K562 (cell line): ENCODE results near the gene ICAM1. TPM values are rescaled to one million over a fixed set of nuclear protein-coding genes. Genes with fewer than 3 reads are reported as not detected.
A peak's percentile ranks its signal among the peaks of the same experiment; 100 is the strongest.

Source experiments
- ATAC-seq: fragments of 200-7000 bp; cut with Tn5 transposase; 3 replicates; pipeline ENCODE4 v1.9.1; 2020; ENCODE audit warnings: moderate library complexity
- BruUV-seq: library from RNA; stranded (reverse); fragments of 400-500 nt; replicated peaks from 2 replicates; lab custom pipeline; 2021; lab: Mats Ljungman, UMichigan
- CTCF ChIA-PET: fragments of 300-600 bp; formaldehyde crosslinking; extraction: SDS; loops from one replicate; lab custom pipeline; 2021; ENCODE audit warnings: low intra/inter-chr PET ratio; lab: Yijun Ruan, JAX
- POLR2A ChIA-PET: fragments of 300-600, 350-650 bp; sonication (Branson Sonifier 250); formaldehyde crosslinking; extraction: SDS; loops from one replicate; lab custom pipeline; 2021; ENCODE audit warnings: antibody characterized with exemption, inconsistent platforms; lab: Yijun Ruan, JAX
- DNase-seq, 4 experiments: peaks; one replicate each; pipeline versions ENCODE4 v3.0.0 to v3.0.0-alpha.2; 2011 to 2018; ENCODE audit warnings: low spot score in 3 of 4, mixed read lengths in 3 of 4; ENCODE audit errors: extremely low read depth in 1 of 4
- FAIRE-seq: peaks from 2 replicates; lab custom pipeline; 2011; peaks lifted over from hg19 to GRCh38; lab: Jason Lieb, UNC
- H2AFZ ChIP-seq: 2 replicates; pipeline ENCODE4 v1.6.0; 2011; ENCODE audit warnings: low read depth, low read length, control low read depth, inconsistent platforms
- H3K27ac ChIP-seq: fragments of 200-600 bp; 3 replicates; pipeline ENCODE4 v1.8.0; 2011; ENCODE audit warnings: low read depth, mild to moderate bottlenecking, control low read depth, inconsistent platforms, low read length, moderate library complexity, mixed read lengths; ENCODE audit errors: extremely low read depth
- H3K27me3 ChIP-seq, 2 experiments: fragments of 300-600 bp in 1 of 2; 2 replicates in 1 of 2; 3 replicates in 1 of 2; pipeline versions ENCODE4 v1.6.0 to v1.8.0; 2011; ENCODE audit warnings: inconsistent platforms in 2 of 2, low read length in 2 of 2, mild to moderate bottlenecking in 1 of 2, mixed read lengths in 1 of 2, moderate library complexity in 1 of 2; ENCODE audit not compliant: control insufficient read depth in 2 of 2, insufficient read depth in 2 of 2
- H3K36me3 ChIP-seq: fragments of 300-600 bp; 3 replicates; pipeline ENCODE4 v1.8.0; 2011; ENCODE audit warnings: mild to moderate bottlenecking, low read length, inconsistent platforms; ENCODE audit not compliant: control insufficient read depth, insufficient read depth
- H3K4me1 ChIP-seq, 2 experiments: fragments of 200-600 bp in 1 of 2; replicated peaks in 1 of 2; 2 replicates in 1 of 2; 3 replicates in 1 of 2; pipeline versions ENCODE4 v1.5.1 to v1.8.0; 2011; ENCODE audit warnings: inconsistent platforms in 2 of 2, low read length in 2 of 2, mild to moderate bottlenecking in 1 of 2, mixed read lengths in 1 of 2, moderate library complexity in 1 of 2; ENCODE audit not compliant: control insufficient read depth in 2 of 2, insufficient read depth in 2 of 2
- H3K4me2 ChIP-seq: 2 replicates; pipeline ENCODE4 v1.6.1; 2011; ENCODE audit warnings: low read length, control low read depth, inconsistent platforms, mixed read lengths; ENCODE audit not compliant: insufficient read depth
- H3K4me3 ChIP-seq: fragments of 200-600 bp; sonication (generic), shearing (Covaris generic); 2 replicates; pipeline ENCODE4 v1.5.1; 2016; ENCODE audit warnings: control low read depth, inconsistent platforms
- H3K79me2 ChIP-seq: fragments of 200-600 bp; 3 replicates; pipeline ENCODE4 v1.8.0; 2011; ENCODE audit warnings: low read length, inconsistent platforms; ENCODE audit not compliant: control insufficient read depth, insufficient read depth
- H3K9ac ChIP-seq, 2 experiments: 2 replicates each; pipeline versions ENCODE4 v1.6.0 to v1.6.1; 2011; ENCODE audit warnings: low read depth in 2 of 2, low read length in 2 of 2, control low read depth in 1 of 2, inconsistent platforms in 1 of 2, mild to moderate bottlenecking in 1 of 2, mixed read lengths in 1 of 2; ENCODE audit not compliant: insufficient read depth in 1 of 2
- H3K9me1 ChIP-seq: one replicate; pipeline ENCODE4 v1.6.0; 2011; ENCODE audit warnings: inconsistent platforms, mild to moderate bottlenecking, low read length, moderate library complexity; ENCODE audit not compliant: control insufficient read depth, insufficient read depth
- H3K9me3 ChIP-seq: replicated peaks from 2 replicates; pipeline ENCODE4 v1.5.1; 2011; ENCODE audit warnings: low read depth, low read length, inconsistent platforms; ENCODE audit not compliant: control insufficient read depth, insufficient read depth
- H4K20me1 ChIP-seq: replicated peaks from 2 replicates; pipeline ENCODE4 v1.6.1; 2011; ENCODE audit warnings: low read length, inconsistent platforms, mixed read lengths; ENCODE audit not compliant: control insufficient read depth, insufficient read depth
- ADNP ChIP-seq: fragments of 200-800 bp; sonication (Bioruptor generic); IDR thresholded peaks from 2 replicates; pipeline ENCODE4 v1.6.1; 2016; ENCODE audit warnings: missing genetic modification characterization, missing compliant biosample characterization
- ARID1B ChIP-seq: fragments of 450-650 bp; IDR thresholded peaks from 2 replicates; pipeline ENCODE4 v1.6.1; 2016; ENCODE audit warnings: antibody characterized with exemption, mild to moderate bottlenecking, inconsistent platforms
- BCOR ChIP-seq: fragments of 450-650 bp; IDR thresholded peaks from 2 replicates; pipeline ENCODE4 v1.6.1; 2016
- HMG20A ChIP-seq: fragments of 450-650 bp; formaldehyde crosslinking; conservative IDR thresholded peaks from 2 replicates; pipeline ENCODE4 v1.4.0; 2020; ENCODE audit warnings: mild to moderate bottlenecking, mixed read lengths
- HNRNPLL ChIP-seq: fragments of 200-400 bp; formaldehyde crosslinking; IDR thresholded peaks from 2 replicates; pipeline ENCODE4 v1.6.1; 2017; ENCODE audit warnings: low read length, low read depth, mild to moderate bottlenecking; ENCODE audit not compliant: poor library complexity, severe bottlenecking
- JUN ChIP-seq, 2 experiments: sonication (generic) in 1 of 2; formaldehyde crosslinking in 1 of 2; IDR thresholded peaks; 2 replicates each; pipeline versions ENCODE4 v1.6.1 to v1.8.0; 2012 to 2022; ENCODE audit warnings: borderline replicate concordance in 2 of 2, mild to moderate bottlenecking in 2 of 2, improper control_type of control experiment in 1 of 2, low read depth in 1 of 2, low read length in 1 of 2, missing genetic modification reagents in 1 of 2
- JUNB ChIP-seq: fragments of 450-650 bp; formaldehyde crosslinking; conservative IDR thresholded peaks from 2 replicates; pipeline ENCODE4 v1.4.0; 2020; ENCODE audit warnings: mild to moderate bottlenecking
- KDM1A ChIP-seq, 2 experiments: fragments of 450-650 bp; IDR thresholded peaks; 2 replicates each; pipeline ENCODE4 v1.6.1; 2016; ENCODE audit warnings: mild to moderate bottlenecking in 2 of 2
- LCOR ChIP-seq: sonication (generic); formaldehyde crosslinking; IDR thresholded peaks from 2 replicates; pipeline ENCODE4 v1.8.0; 2022; ENCODE audit warnings: mild to moderate bottlenecking, missing genetic modification reagents
- MAZ ChIP-seq, 2 experiments: fragments of 450-650 bp in 1 of 2; sonication (generic) in 1 of 2; formaldehyde crosslinking; IDR thresholded peaks in 1 of 2; conservative IDR thresholded peaks in 1 of 2; 2 replicates each; pipeline versions ENCODE4 v1.4.0 to v1.5.0; 2020; ENCODE audit warnings: mild to moderate bottlenecking in 1 of 2, missing genetic modification reagents in 1 of 2
- NCOA6 ChIP-seq: fragments of 450-650 bp; IDR thresholded peaks from 2 replicates; pipeline ENCODE4 v1.6.1; 2017; ENCODE audit warnings: mild to moderate bottlenecking
- RBM25 ChIP-seq: fragments of 200-400 bp; formaldehyde crosslinking; IDR thresholded peaks from 2 replicates; pipeline ENCODE4 v1.6.1; 2018; ENCODE audit warnings: low read length, low read depth, moderate library complexity; ENCODE audit not compliant: severe bottlenecking
- RNF2 ChIP-seq: sonication (generic); IDR thresholded peaks from 2 replicates; pipeline ENCODE4 v1.6.1; 2016
- SIX5 ChIP-seq, 2 experiments: IDR thresholded peaks; 2 replicates each; pipeline ENCODE4 v1.6.1; 2011; ENCODE audit warnings: low read length in 2 of 2, borderline replicate concordance in 1 of 2, low read depth in 1 of 2, mild to moderate bottlenecking in 1 of 2, moderate library complexity in 1 of 2; ENCODE audit not compliant: insufficient read depth in 1 of 2
- SPI1 ChIP-seq: IDR thresholded peaks from 2 replicates; pipeline ENCODE4 v1.6.1; 2011; ENCODE audit warnings: low read depth, low read length, control low read depth, borderline replicate concordance
- SREBF1 ChIP-seq: fragments of 150-350 bp; IDR thresholded peaks from 2 replicates; pipeline ENCODE4 v1.6.1; 2014; ENCODE audit warnings: antibody characterized with exemption, low read depth, low read length, borderline replicate concordance
- SRSF7 ChIP-seq: fragments of 200-400 bp; formaldehyde crosslinking; optimal IDR thresholded peaks from 2 replicates; pipeline ENCODE3; 2017; ENCODE audit warnings: mild to moderate bottlenecking, low read depth, low read length
- TRIM24 ChIP-seq, 2 experiments: fragments of 450-650 bp; IDR thresholded peaks; 2 replicates each; pipeline ENCODE4 v1.6.1; 2016
- ZKSCAN1 ChIP-seq: fragments of 150-350 bp; IDR thresholded peaks from 2 replicates; pipeline ENCODE4 v1.6.1; 2016; ENCODE audit warnings: low read depth, low read length
- ZNF224 ChIP-seq: sonication (generic); formaldehyde crosslinking; IDR thresholded peaks from 2 replicates; pipeline ENCODE4 v1.8.0; 2022; ENCODE audit warnings: mild to moderate bottlenecking, missing genetic modification reagents
- ZNF764 ChIP-seq: fragments of 250-450 bp; sonication (Bioruptor Pico); IDR thresholded peaks from 2 replicates; pipeline ENCODE4 v1.4.0; 2020; ENCODE audit warnings: low read depth, mild to moderate bottlenecking, moderate library complexity
- WGBS: fragments of 100-300 bp; shearing (Covaris generic); methylation state at CpG from one replicate; pipeline ENCODE4 v1.1.6; 2016; ENCODE audit warnings: low coverage, mixed read lengths; ENCODE audit not compliant: insufficient coverage; ENCODE audit errors: missing lambda C conversion rate; 5-methylcytosine and 5-hydroxymethylcytosine counted together
- in situ Hi-C: fragments of 300-500 bp; cut with MboI; formaldehyde crosslinking; loops from 4 replicates; pipeline ENCODE4 v1.15.0; 2018; ENCODE audit warnings: inconsistent platforms, mixed read lengths
- intact Hi-C: fragments of 100-400 bp; cut with micrococcal nuclease; formaldehyde crosslinking; loops from 2 replicates; pipeline ENCODE4 v1.14.2; 2022
- polyA plus RNA-seq, 8 experiments: library from polyadenylated mRNA; depleted of rRNA in 4 of 8; stranded (reverse) in 5 of 8; unstranded in 3 of 8; fragments of >200 nt; fragmentation: Nextera tagmentation in 2 of 8; fragmentation: Illumina TruSeq in 1 of 8; extraction: Ambion mirVana in 2 of 8; extraction: Trizol in 1 of 8; gene quantifications; 2 replicates each; pipeline versions ENCODE4 v1.2.1 to v1.2.3, GENCODE V29; 2011 to 2014; ENCODE audit warnings: inconsistent platforms in 1 of 8, missing spikeins in 1 of 8
- total RNA-seq, 7 experiments: library from RNA; depleted of rRNA in 6 of 7; stranded (reverse); fragments of >200 nt in 6 of 7; fragmentation: Illumina TruSeq in 2 of 7; extraction: Trizol in 2 of 7; gene quantifications; 2 replicates each; pipeline versions ENCODE4 v1.2.1 to v1.2.3, GENCODE V29; 2011 to 2021; ENCODE audit warnings: low replicate concordance in 1 of 7
- TF ChIP-seq, protein P1 (sequence below): fragments of 450-650 bp; formaldehyde crosslinking; IDR thresholded peaks from 2 replicates; pipeline ENCODE4 v1.4.0; 2020; ENCODE audit warnings: mild to moderate bottlenecking, moderate library complexity
- TF ChIP-seq, protein P2 (sequence below): sonication (generic); formaldehyde crosslinking; IDR thresholded peaks from 2 replicates; pipeline ENCODE4 v1.9.0; 2022; ENCODE audit warnings: mild to moderate bottlenecking, missing genetic modification reagents

Gene ICAM1
- total and polyA plus RNA-seq, 9 of the 15 experiments (the other 6 are each of a cell fraction or from before 2014, with no cell fraction given), result 2.3 to 24.4 (median 13.4) TPM

DNA sequence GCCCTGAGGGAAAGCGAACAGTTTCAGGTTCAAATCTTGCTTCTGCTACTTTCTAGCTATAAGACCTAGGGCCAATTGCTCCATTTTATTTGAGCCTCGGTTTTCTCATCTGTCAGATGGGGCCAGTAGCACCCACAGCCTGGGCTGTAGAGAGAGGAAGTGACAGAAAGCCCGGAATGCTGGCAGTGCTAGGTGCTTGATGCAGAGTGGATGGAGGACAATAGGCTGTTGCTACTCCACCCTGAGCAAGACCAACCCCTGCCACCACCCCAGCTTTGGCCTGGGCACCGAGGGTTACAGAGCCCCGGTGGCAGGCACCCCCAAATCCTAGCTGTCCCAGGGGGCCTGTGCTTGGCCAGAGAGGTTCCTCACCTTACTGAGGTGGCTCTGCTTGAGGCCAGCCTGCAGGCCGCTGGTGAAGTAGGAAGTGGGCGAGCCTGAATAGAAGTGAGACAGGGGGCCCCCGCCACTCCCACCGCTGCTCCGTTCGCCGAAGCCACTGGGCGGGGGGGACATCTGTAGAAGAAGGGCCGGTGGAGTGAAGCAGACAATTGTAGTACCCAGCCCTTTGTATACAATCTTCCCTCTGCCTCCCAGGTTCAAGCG lies 47.0 kb downstream of the ICAM1 start:
- POLR2A ChIA-PET, result interaction anchor here (0.6 to 3.3 kb wide), 5 partner anchors 7 to 18 kb away, joined by 3 to 19 read pairs (median 7); no protein-coding TSS in a partner anchor
- BruUV-seq, result no TSS peak
- H3K27me3 ChIP-seq, result no peaks in the 10 kb centered on the region
- H3K9ac ChIP-seq, result peak overlapping the region in 1 of 2 experiments; percentile 50; a peak in 2 of 4 replicates
- intact Hi-C loops (no loop called here), in situ Hi-C loops (no loop called here)
- FAIRE-seq (no peak), ATAC-seq (no peak), DNase-seq (no peak)
- no peak overlapping the region for H3K4me3 ChIP-seq
- peaks cover 80% of the 10 kb centered on the region; the same call in 2 of the 3 replicates for H3K36me3 ChIP-seq
- peaks cover 23% of the 10 kb centered on the region for H3K79me2 ChIP-seq
- no peak overlapping the region for H3K4me2 ChIP-seq
- no peaks in the 10 kb centered on the region for H3K9me3 ChIP-seq
- H3K4me1 ChIP-seq, result peaks cover 16 to 64% of the 10 kb centered on the region in 2 experiments
- 0 out of 2 replicates have a peak, but pooled peaks cover 8% of the 10 kb centered on the region for H4K20me1 ChIP-seq
- no peaks in the 10 kb centered on the region for H3K9me1 ChIP-seq
- CTCF ChIA-PET, result no interaction called here
- H2AFZ ChIP-seq, result no peak overlapping the region
- 92% methylated on average over 15 of the region's 15 CpGs for WGBS
- no peak overlapping the region for H3K27ac ChIP-seq
- TF ChIP-seq RNF2 (no peak), MAZ (CRISPR knock-in tag; conservative IDR thresholded peaks at IDR 0.05 in 1 of 2, IDR thresholded peaks at IDR 0.05 in 1 of 2) (no peak), JUN (IDR thresholded peaks at IDR 0.05; ENCODE audit: borderline replicate concordance, low read depth, low read length) (no peak), JUN (CRISPR knock-in tag; IDR thresholded peaks at IDR 0.05; ENCODE audit: borderline replicate concordance) (no peak), ZNF224 (CRISPR knock-in tag) (no peak), RBM25 (peak; percentile 71), HNRNPLL (no peak), SIX5 (IDR thresholded peaks at IDR 0.05; ENCODE audit: borderline replicate concordance in 1 of 2, insufficient read depth in 1 of 2, low read depth in 1 of 2, low read length in 2 of 2) (no peak), SREBF1 (no peak), ZNF764 (CRISPR knock-in tag) (no peak), ADNP (tag) (peak; percentile 59; the same call in 1 of the 2 replicates), TRIM24 (IDR thresholded peaks at IDR 0.05) (no peak), KDM1A (IDR thresholded peaks at IDR 0.05) (0 out of 4 replicates have a peak, but pooled peaks of 1 of the 2 experiments have one; percentile 33), ARID1B (no peak), SPI1 (peak; percentile 55; the same call in 1 of the 2 replicates), ZKSCAN1 (no peak), SRSF7 (no peak), LCOR (CRISPR knock-in tag) (no peak), HMG20A (CRISPR knock-in tag) (no peak), JUNB (CRISPR knock-in tag) (no peak), NCOA6 (no peak), BCOR (peak; percentile 45; the same call in 1 of the 2 replicates)
- TF ChIP-seq, protein P1, sequence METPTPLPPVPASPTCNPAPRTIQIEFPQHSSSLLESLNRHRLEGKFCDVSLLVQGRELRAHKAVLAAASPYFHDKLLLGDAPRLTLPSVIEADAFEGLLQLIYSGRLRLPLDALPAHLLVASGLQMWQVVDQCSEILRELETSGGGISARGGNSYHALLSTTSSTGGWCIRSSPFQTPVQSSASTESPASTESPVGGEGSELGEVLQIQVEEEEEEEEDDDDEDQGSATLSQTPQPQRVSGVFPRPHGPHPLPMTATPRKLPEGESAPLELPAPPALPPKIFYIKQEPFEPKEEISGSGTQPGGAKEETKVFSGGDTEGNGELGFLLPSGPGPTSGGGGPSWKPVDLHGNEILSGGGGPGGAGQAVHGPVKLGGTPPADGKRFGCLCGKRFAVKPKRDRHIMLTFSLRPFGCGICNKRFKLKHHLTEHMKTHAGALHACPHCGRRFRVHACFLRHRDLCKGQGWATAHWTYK (CRISPR knock-in tag), result no peak
- TF ChIP-seq, protein P2, sequence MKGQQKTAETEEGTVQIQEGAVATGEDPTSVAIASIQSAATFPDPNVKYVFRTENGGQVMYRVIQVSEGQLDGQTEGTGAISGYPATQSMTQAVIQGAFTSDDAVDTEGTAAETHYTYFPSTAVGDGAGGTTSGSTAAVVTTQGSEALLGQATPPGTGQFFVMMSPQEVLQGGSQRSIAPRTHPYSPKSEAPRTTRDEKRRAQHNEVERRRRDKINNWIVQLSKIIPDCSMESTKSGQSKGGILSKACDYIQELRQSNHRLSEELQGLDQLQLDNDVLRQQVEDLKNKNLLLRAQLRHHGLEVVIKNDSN, result no peak
